GM12878 (cell line): ENCODE data around the gene TTLL6. TPM values are rescaled to one million over a fixed set of nuclear protein-coding genes. Genes with fewer than 3 reads are reported as not detected.

ENCODE experiments used
- ATAC-seq: fragments of 200-7000 bp; cut with Tn5 transposase; 3 replicates; pipeline ENCODE4 v1.9.1; 2020; ENCODE audit warnings: mild to moderate bottlenecking, moderate library complexity
- BruUV-seq: library from RNA; stranded (reverse); fragments of 400-500 nt; replicated peaks from 2 replicates; lab custom pipeline; 2021; lab: Mats Ljungman, UMichigan
- CTCF ChIA-PET: fragments of 300-600 bp; sonication (Branson Sonifier 250); formaldehyde crosslinking; extraction: SDS; loops from one replicate; lab custom pipeline; 2021; ENCODE audit warnings: inconsistent platforms; lab: Yijun Ruan, JAX
- POLR2A ChIA-PET: fragments of 350-600 bp; formaldehyde crosslinking; extraction: SDS; loops from one replicate; lab custom pipeline; 2021; ENCODE audit warnings: inconsistent platforms; lab: Charles Lee
- RAD21 ChIA-PET: fragments of 300-600 bp; sonication (Branson Sonifier 250); formaldehyde crosslinking; loops from one replicate; lab custom pipeline; 2023; ENCODE audit warnings: antibody characterized with exemption; ENCODE audit not compliant: unreplicated experiment; lab: Charles Lee
- SMC1A ChIA-PET: fragments of 300-600 bp; sonication (Branson Sonifier 250); formaldehyde crosslinking; loops from one replicate; lab custom pipeline; 2023; ENCODE audit not compliant: unreplicated experiment, uncharacterized antibody; lab: Charles Lee
- DNase-seq: peaks from one replicate; pipeline ENCODE4 v3.0.0-alpha.2; 2011; ENCODE audit warnings: low read depth, low spot score
- FAIRE-seq: peaks from 3 replicates; lab custom pipeline; 2011; peaks lifted over from hg19 to GRCh38; lab: Jason Lieb, UNC
- H2AFZ ChIP-seq: 2 replicates; pipeline ENCODE4 v1.6.0; 2011; ENCODE audit warnings: low read depth, low read length, control low read depth; ENCODE audit not compliant: control insufficient read depth
- H3K27ac ChIP-seq: 2 replicates; pipeline ENCODE4 v1.5.1; 2011; ENCODE audit warnings: control low read depth; ENCODE audit not compliant: control insufficient read depth, insufficient read depth
- H3K27me3 ChIP-seq, 2 experiments: replicated peaks in 1 of 2; 2 replicates each; pipeline versions ENCODE4 v1.6.0 to v1.6.1; 2011; ENCODE audit warnings: low read length in 1 of 2; ENCODE audit not compliant: control insufficient read depth in 2 of 2, insufficient read depth in 2 of 2
- H3K36me3 ChIP-seq, 2 experiments: 2 replicates each; pipeline ENCODE4 v1.5.1; 2011; ENCODE audit warnings: low read length in 1 of 2; ENCODE audit not compliant: control insufficient read depth in 2 of 2, insufficient read depth in 2 of 2
- H3K4me1 ChIP-seq: 2 replicates; pipeline ENCODE4 v1.6.1; 2011; ENCODE audit warnings: mild to moderate bottlenecking, low read length, moderate library complexity, mixed read lengths; ENCODE audit not compliant: control insufficient read depth, insufficient read depth
- H3K4me2 ChIP-seq: 2 replicates; pipeline ENCODE4 v1.6.0; 2011; ENCODE audit warnings: control low read depth; ENCODE audit not compliant: control insufficient read depth, insufficient read depth
- H3K4me3 ChIP-seq: fragments of 200-600 bp; sonication (generic); 2 replicates; pipeline ENCODE4 v1.5.1; 2016
- H3K79me2 ChIP-seq: 2 replicates; pipeline ENCODE4 v1.6.0; 2011; ENCODE audit warnings: low read length; ENCODE audit not compliant: control insufficient read depth, insufficient read depth
- H3K9ac ChIP-seq: 2 replicates; pipeline ENCODE4 v1.8.0; 2011; ENCODE audit warnings: low read length, control low read depth, mixed read lengths; ENCODE audit not compliant: control insufficient read depth, insufficient read depth
- H3K9me3 ChIP-seq: replicated peaks from 3 replicates; pipeline ENCODE4 v1.5.1; 2011; ENCODE audit warnings: mild to moderate bottlenecking, low read length; ENCODE audit not compliant: control insufficient read depth, insufficient read depth
- H4K20me1 ChIP-seq: 2 replicates; pipeline ENCODE4 v1.6.0; 2011; ENCODE audit not compliant: control insufficient read depth, insufficient read depth
- CBX3 ChIP-seq: fragments of 200-600 bp; sonication (generic); IDR thresholded peaks from 2 replicates; pipeline ENCODE4 v1.6.1; 2016; ENCODE audit warnings: low read depth, borderline replicate concordance
- ESRRA ChIP-seq: IDR thresholded peaks from 2 replicates; pipeline ENCODE4 v1.6.1; 2012; ENCODE audit warnings: mild to moderate bottlenecking, low read length, improper control_type of control experiment
- FOXM1 ChIP-seq: IDR thresholded peaks from 2 replicates; pipeline ENCODE4 v1.6.1; 2012; ENCODE audit warnings: low read depth, mild to moderate bottlenecking, inconsistent platforms, low read length, moderate library complexity
- HCFC1 ChIP-seq: fragments of 150-350 bp; IDR thresholded peaks from 2 replicates; pipeline ENCODE4 v1.6.1; 2014; ENCODE audit warnings: low read length
- SMAD5 ChIP-seq: IDR thresholded peaks from 2 replicates; pipeline ENCODE4 v1.6.1; 2016; ENCODE audit warnings: antibody characterized with exemption, low read depth
- TCF3 ChIP-seq: IDR thresholded peaks from 2 replicates; pipeline ENCODE4 v1.6.1; 2012; ENCODE audit warnings: low read depth, mild to moderate bottlenecking, low read length, borderline replicate concordance; ENCODE audit not compliant: insufficient read depth
- WGBS: methylation state at CpG from one replicate; pipeline ENCODE4 v1.1.6; 2016; ENCODE audit warnings: low lambda C conversion rate; ENCODE audit not compliant: insufficient replicate concordance, insufficient coverage; ENCODE audit errors: missing lambda C conversion rate; 5-methylcytosine and 5-hydroxymethylcytosine counted together
- in situ Hi-C: fragments of 300-500 bp; cut with MboI; formaldehyde crosslinking; loops from 9 replicates; pipeline ENCODE4 v1.14.3; 2018; ENCODE audit warnings: mixed read lengths
- intact Hi-C: fragments of 100-400 bp; cut with micrococcal nuclease; formaldehyde crosslinking; loops from one replicate; pipeline ENCODE4 v1.14.2; 2022; ENCODE audit not compliant: unreplicated experiment
- polyA plus RNA-seq, 11 experiments: library from polyadenylated mRNA; depleted of rRNA in 4 of 11; unstranded in 6 of 11; stranded (reverse) in 5 of 11; fragments of >200 nt; fragmentation: Nextera tagmentation in 4 of 11; fragmentation: Illumina TruSeq in 1 of 11; extraction: Ambion mirVana in 4 of 11; extraction: Trizol in 1 of 11; gene quantifications; 1 replicate in 1 of 11; 2 replicates in 10 of 11; pipeline versions ENCODE4 v1.2.1 to v1.2.3, GENCODE V29; 2011 to 2016; ENCODE audit warnings: inconsistent platforms in 2 of 11, missing spikeins in 2 of 11, low read depth in 1 of 11
- total RNA-seq, 4 experiments: library from RNA; depleted of rRNA in 3 of 4; stranded (reverse); fragments of >200 nt in 3 of 4; fragmentation: Illumina TruSeq in 1 of 4; extraction: Trizol in 1 of 4; gene quantifications; 2 replicates each; pipeline versions ENCODE4 v1.2.1 to v1.2.3, GENCODE V29; 2013 to 2021
- TF ChIP-seq, protein P1 (sequence below): fragments of 150-350 bp; IDR thresholded peaks from 2 replicates; pipeline ENCODE4 v1.6.1; 2016; ENCODE audit warnings: low read depth, low read length
- TF ChIP-seq, protein P2 (sequence below): fragments of 450-650 bp; IDR thresholded peaks from 2 replicates; pipeline ENCODE4 v1.6.1; 2014; ENCODE audit warnings: mild to moderate bottlenecking

Gene TTLL6
- total and polyA plus RNA-seq, 10 of the 15 experiments (the other 5 are each of a cell fraction or from before 2014, with no cell fraction given): 0.06 to 0.36 (median 0.13) TPM; not detected in 4

DNA sequence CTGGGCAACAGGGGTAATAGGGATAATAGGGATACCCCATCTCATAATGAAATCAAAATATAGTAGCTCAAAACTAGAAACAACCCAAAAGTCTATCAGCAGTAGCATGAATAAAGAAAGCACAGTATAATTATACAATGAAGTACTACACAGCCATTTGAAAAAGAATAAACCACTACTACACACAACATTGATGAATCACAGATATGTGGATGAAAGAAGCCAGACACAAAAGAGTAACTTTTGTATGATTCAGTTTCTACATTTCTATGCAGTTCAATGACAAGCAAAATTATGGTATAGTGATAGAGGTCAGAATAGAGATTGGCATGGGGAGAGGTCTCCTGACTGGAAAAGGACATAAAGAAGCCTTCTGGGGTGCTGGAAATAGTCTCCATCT is 85.7 kb downstream of the TTLL6 start (continued):
- TF ChIP-seq, protein P1, sequence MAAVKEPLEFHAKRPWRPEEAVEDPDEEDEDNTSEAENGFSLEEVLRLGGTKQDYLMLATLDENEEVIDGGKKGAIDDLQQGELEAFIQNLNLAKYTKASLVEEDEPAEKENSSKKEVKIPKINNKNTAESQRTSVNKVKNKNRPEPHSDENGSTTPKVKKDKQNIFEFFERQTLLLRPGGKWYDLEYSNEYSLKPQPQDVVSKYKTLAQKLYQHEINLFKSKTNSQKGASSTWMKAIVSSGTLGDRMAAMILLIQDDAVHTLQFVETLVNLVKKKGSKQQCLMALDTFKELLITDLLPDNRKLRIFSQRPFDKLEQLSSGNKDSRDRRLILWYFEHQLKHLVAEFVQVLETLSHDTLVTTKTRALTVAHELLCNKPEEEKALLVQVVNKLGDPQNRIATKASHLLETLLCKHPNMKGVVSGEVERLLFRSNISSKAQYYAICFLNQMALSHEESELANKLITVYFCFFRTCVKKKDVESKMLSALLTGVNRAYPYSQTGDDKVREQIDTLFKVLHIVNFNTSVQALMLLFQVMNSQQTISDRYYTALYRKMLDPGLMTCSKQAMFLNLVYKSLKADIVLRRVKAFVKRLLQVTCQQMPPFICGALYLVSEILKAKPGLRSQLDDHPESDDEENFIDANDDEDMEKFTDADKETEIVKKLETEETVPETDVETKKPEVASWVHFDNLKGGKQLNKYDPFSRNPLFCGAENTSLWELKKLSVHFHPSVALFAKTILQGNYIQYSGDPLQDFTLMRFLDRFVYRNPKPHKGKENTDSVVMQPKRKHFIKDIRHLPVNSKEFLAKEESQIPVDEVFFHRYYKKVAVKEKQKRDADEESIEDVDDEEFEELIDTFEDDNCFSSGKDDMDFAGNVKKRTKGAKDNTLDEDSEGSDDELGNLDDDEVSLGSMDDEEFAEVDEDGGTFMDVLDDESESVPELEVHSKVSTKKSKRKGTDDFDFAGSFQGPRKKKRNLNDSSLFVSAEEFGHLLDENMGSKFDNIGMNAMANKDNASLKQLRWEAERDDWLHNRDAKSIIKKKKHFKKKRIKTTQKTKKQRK: no peak
- TF ChIP-seq FOXM1 (no peak), CBX3 (no peak), HCFC1 (no peak), SMAD5 (no peak), ESRRA (no peak)
- TF ChIP-seq, protein P2, sequence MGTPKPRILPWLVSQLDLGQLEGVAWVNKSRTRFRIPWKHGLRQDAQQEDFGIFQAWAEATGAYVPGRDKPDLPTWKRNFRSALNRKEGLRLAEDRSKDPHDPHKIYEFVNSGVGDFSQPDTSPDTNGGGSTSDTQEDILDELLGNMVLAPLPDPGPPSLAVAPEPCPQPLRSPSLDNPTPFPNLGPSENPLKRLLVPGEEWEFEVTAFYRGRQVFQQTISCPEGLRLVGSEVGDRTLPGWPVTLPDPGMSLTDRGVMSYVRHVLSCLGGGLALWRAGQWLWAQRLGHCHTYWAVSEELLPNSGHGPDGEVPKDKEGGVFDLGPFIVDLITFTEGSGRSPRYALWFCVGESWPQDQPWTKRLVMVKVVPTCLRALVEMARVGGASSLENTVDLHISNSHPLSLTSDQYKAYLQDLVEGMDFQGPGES: no peak

DNA sequence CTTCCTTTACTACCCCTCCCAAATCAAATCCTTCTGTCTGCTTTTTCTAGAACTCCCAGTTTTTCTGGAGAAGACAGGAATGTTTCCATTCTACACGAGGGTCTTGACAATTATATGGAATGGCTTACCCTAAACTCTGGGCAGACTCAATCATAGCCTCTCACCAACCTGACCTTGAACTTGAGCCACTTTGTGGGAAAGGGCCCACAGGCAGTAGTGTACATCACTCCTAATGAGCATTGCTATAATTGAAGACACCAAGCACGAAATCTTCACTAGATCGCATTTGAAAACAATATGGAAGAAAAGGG is 86.8 kb downstream of the TTLL6 start:
- WGBS: 54% methylated on average over 3 of the region's 3 CpGs
- no TSS peak for BruUV-seq
- RAD21 ChIA-PET: no interaction called here

More for the DNA sequence above, 86.8 kb downstream of the TTLL6 start:
- CTCF ChIA-PET: interaction anchor here (1.0 to 1.3 kb wide), 3 partner anchors 69 to 154 kb away, joined by 3 to 4 read pairs (median 4); no protein-coding TSS in a partner anchor
- no peak overlapping the region for H3K4me3 ChIP-seq
- no peak overlapping the region for H2AFZ ChIP-seq
- H3K4me2 ChIP-seq: no peak overlapping the region
- no peaks in the 10 kb centered on the region for H3K9me3 ChIP-seq
- H3K27ac ChIP-seq: no peak overlapping the region
- intact Hi-C loops: no loop called here
- no peaks in the 10 kb centered on the region for H3K79me2 ChIP-seq
- DNase-seq: no peak
- no peak overlapping the region for H3K9ac ChIP-seq
- no peak for FAIRE-seq
- peaks cover 29 to 47% of the 10 kb centered on the region in 2 experiments for H3K27me3 ChIP-seq
- ATAC-seq: no peak
- TF ChIP-seq TCF3: no peak
- TF ChIP-seq, all 136 proteins: peak for 0
- Histone ChIP-seq H4K20me1 (no peaks in the 10 kb centered on the region), H3K4me1 (no peaks in the 10 kb centered on the region), H3K36me3 (no peaks in the 10 kb centered on the region)
- ChIA-PET SMC1A (no interaction called here), POLR2A (no interaction called here)
- in situ Hi-C loops: no loop called here
